ENCODE data around the gene CFP.
"Not testable (repeated sequence)": the region's sequence is repeated elsewhere in the genome, so short reads cannot be mapped to it uniquely, and the experiment has no call there.

The CFP gene

DNA sequence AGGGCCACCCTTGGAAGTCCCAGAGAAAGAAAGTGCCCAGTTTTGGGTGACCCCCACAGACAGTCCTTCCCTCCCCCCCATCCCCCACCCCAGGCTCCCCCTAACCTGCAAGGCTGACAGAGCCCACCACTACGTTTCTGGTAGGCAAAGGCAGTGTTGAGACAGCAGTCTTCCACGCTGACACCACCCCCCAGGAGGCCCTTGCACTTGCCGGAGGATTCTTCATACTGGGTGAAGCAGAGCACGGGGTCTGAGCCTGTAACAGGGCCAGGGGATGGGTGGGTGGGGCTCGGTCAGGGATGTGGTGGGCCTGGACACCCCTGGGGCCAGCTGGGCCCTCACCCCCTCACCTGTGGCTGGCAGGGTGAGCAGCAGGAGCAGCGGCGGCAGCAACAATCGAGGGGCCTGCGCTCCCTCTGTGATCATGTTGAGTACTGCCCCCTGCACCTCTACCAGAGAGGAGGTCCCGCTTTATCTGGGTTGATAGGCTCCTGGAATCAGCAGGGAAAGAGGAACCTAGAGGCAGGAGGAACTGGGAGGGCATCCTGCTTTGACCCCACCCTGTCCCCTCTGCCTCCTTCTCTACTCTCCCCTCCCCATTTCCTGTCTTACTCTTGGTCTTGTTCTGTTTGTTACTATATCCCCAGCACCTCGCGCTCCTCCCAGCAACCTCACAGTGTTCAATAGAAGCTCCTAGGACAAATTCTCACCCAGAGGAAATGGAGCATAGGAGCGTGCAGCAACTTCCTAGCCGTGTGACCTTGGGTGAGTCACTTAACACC is at the start of gene CFP:
TSS of gene CFP (minus strand) at position 512 of the 782 bp plus-strand sequence. CDS start at position 426, 86 bp downstream.
- Histone ChIP-seq H3K27ac (ENCODE audit: low read depth, low read length) (no peak within 1 kb of the TSS), H3K4me1 (ENCODE audit: control insufficient read depth, insufficient read depth, low read length, unreplicated experiment) (no peaks in the 10 kb centered on the region), H3K79me2 (ENCODE audit: control insufficient read depth, insufficient read depth, low read length, unreplicated experiment) (no peaks in the 10 kb centered on the region), H2AFZ (ENCODE audit: low read length, unreplicated experiment) (no peak within 1 kb of the TSS), H3K4me3 (ENCODE audit: low read depth, low read length) (no peak within 1 kb of the TSS), H3K27me3 (ENCODE audit: insufficient read depth, low read length) (no peaks in the 10 kb centered on the region), H3K36me3 (ENCODE audit: insufficient read depth, low read length) (no peaks in the 10 kb centered on the region)

DNA sequence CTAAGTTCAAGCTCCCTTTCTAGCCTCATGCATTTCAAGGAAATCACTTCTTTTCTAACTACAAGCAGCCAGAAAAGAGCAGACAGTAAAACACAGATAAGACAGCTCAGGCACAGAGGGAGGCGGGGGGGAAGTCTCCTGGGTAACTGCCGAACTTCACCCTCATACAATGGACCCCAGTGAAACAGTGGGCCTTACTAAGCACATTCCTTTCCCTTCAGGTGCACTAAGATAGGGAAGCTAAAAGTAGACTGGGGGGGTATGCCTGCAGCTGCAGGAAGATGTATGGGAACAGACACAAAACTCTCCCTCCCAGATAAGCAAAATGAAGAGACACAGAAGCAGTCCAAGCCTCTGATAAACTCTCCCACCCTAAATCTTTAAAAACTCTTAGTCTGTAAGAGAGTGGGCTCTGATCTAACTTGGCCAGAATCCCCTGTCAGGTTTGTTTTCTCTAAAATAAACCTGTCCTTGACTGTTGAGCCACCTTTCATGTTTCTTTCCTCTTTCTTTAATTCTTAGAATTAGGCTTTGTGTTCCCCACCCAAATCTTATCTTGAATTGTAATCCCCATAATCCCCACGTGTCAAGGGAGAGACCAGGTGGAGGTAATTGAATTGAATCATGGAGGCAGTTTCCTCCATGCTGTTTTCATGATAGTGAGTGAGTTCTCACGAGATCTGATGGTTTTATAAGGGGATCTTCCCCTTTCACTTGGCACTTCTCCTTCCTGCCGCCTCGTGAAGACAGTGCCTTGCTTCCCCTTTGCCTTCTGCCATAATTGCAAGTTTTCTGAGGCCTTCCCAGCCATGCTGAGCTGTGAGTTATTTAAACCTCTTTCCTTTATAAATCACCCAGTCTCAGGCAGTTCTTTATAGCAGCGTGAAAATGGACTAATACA is 46.5 kb upstream of the CFP start:
- not testable (repeated sequence) for H2AFZ ChIP-seq (ENCODE audit: low read length, unreplicated experiment); H3K79me2 ChIP-seq (ENCODE audit: control insufficient read depth, insufficient read depth, low read length, unreplicated experiment); H3K4me1 ChIP-seq (ENCODE audit: control insufficient read depth, insufficient read depth, low read length, unreplicated experiment); H3K27me3 ChIP-seq (ENCODE audit: insufficient read depth, low read length); H3K27ac ChIP-seq (ENCODE audit: low read depth, low read length); H3K36me3 ChIP-seq (ENCODE audit: insufficient read depth, low read length); H3K4me3 ChIP-seq (ENCODE audit: low read depth, low read length)

DNA sequence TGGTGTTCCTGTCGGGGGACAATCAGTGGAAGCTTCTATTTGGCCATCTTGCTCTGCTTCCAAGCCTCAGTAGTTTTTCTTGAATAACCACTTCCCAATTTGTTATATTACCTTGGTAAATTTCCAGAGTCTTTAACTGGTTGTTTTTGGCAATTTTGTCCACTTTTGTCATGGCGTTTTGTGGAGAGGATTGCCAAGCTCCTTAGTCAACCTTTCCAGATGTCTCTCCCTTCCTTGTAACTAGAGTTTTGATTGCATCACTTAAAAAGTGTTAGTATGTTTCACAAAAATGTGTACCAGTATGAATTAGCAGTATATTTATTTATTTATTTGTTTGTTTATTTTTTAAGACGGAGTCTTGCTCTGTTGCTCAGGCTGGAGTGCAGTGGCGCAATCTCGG is 45.0 kb upstream of the CFP start:
- no peak overlapping the region for H2AFZ ChIP-seq (ENCODE audit: low read length, unreplicated experiment)
- H3K27ac ChIP-seq (ENCODE audit: low read depth, low read length), result no peak overlapping the region
- H3K4me1 ChIP-seq (ENCODE audit: control insufficient read depth, insufficient read depth, low read length, unreplicated experiment), result no peaks in the 10 kb centered on the region
- H3K79me2 ChIP-seq (ENCODE audit: control insufficient read depth, insufficient read depth, low read length, unreplicated experiment), result no peaks in the 10 kb centered on the region
- no peaks in the 10 kb centered on the region for H3K27me3 ChIP-seq (ENCODE audit: insufficient read depth, low read length)
- no peaks in the 10 kb centered on the region for H3K36me3 ChIP-seq (ENCODE audit: insufficient read depth, low read length)
- no peak overlapping the region for H3K4me3 ChIP-seq (ENCODE audit: low read depth, low read length)

DNA sequence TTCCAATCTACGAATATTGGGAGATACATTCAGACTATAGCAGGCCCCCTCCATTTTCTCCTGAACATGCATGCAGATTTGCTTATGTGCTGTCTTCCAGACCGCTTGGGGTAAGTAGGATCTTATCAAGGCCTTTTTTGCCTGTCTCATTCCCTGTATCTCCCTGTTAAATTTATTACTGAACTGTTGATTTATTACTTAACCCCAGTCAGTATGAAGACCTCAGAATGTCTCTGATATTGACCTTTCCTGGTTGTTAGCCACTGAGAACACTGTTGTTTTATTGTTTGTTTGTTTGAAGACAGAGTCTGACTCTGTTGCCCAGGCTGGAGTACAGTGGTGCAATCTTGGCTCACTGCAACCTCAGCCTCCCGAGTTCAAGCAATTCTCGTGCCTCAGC is 36.1 kb upstream of the CFP start:
- not testable (repeated sequence) for H3K27ac ChIP-seq (ENCODE audit: low read depth, low read length); H3K4me3 ChIP-seq (ENCODE audit: low read depth, low read length); H3K27me3 ChIP-seq (ENCODE audit: insufficient read depth, low read length); H3K79me2 ChIP-seq (ENCODE audit: control insufficient read depth, insufficient read depth, low read length, unreplicated experiment); H3K36me3 ChIP-seq (ENCODE audit: insufficient read depth, low read length); H2AFZ ChIP-seq (ENCODE audit: low read length, unreplicated experiment)
- H3K4me1 ChIP-seq (ENCODE audit: control insufficient read depth, insufficient read depth, low read length, unreplicated experiment), result peaks cover 25% of the 10 kb centered on the region

DNA sequence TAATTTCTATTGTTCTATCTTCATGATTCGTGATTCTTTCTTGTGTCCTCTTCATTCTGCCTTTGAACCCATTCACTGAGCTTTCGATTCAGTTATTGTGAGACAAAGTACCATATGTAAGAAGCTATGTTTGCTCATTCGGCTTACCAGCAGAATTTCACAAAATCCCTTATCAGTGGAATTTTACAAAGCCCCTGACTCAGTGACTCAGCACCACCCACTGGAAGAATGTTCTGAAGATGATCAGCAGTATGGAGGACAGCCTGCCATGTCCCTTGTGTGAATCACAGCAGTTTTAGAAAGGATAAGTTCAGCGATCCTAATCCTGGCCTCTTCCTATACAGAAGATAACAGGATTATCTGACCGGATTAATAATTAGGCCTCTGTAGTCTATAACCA is 35.0 kb upstream of the CFP start:
- Histone ChIP-seq H2AFZ (ENCODE audit: low read length, unreplicated experiment) (peak overlapping the region; percentile 75), H3K4me3 (ENCODE audit: low read depth, low read length) (no peak overlapping the region), H3K27ac (ENCODE audit: low read depth, low read length) (peak overlapping the region; percentile 52), H3K36me3 (ENCODE audit: insufficient read depth, low read length) (no peaks in the 10 kb centered on the region), H3K4me1 (ENCODE audit: control insufficient read depth, insufficient read depth, low read length, unreplicated experiment) (peaks cover 28% of the 10 kb centered on the region), H3K79me2 (ENCODE audit: control insufficient read depth, insufficient read depth, low read length, unreplicated experiment) (no peaks in the 10 kb centered on the region), H3K27me3 (ENCODE audit: insufficient read depth, low read length) (no peaks in the 10 kb centered on the region)

DNA sequence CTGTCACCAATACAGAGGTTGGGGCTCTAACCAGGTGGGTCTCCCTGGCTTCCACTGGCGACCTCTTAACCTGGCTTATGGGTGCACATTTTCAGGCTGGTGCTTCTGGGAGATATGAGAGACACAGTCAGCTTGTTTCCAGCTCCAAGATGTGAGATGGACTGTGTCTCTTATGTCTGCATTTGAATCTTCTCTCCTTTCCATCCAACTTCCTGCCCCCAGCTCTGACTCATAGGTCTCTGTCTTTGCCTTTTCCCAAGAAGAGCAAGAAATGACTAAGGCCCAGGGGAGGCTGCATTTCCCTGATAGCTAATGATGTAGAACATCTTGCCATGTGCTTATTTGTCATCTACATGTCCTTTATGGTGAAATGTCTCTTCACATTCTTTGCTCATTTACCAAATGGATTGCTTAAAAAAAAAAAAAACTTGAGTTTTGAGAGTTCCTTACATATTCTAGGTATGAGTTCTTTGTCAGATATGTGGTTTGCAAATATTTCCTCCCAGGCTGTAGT is 32.5 kb upstream of the CFP start:
- Histone ChIP-seq H3K36me3 (ENCODE audit: insufficient read depth, low read length) (0 out of 2 replicates have a peak, but pooled peaks cover under 1% of the 10 kb centered on the region), H3K79me2 (ENCODE audit: control insufficient read depth, insufficient read depth, low read length, unreplicated experiment) (peaks cover 6% of the 10 kb centered on the region), H3K4me3 (ENCODE audit: low read depth, low read length) (no peak overlapping the region), H2AFZ (ENCODE audit: low read length, unreplicated experiment) (no peak overlapping the region), H3K27ac (ENCODE audit: low read depth, low read length) (peak overlapping the region; percentile 96), H3K4me1 (ENCODE audit: control insufficient read depth, insufficient read depth, low read length, unreplicated experiment) (peaks cover 32% of the 10 kb centered on the region), H3K27me3 (ENCODE audit: insufficient read depth, low read length) (no peaks in the 10 kb centered on the region)

DNA sequence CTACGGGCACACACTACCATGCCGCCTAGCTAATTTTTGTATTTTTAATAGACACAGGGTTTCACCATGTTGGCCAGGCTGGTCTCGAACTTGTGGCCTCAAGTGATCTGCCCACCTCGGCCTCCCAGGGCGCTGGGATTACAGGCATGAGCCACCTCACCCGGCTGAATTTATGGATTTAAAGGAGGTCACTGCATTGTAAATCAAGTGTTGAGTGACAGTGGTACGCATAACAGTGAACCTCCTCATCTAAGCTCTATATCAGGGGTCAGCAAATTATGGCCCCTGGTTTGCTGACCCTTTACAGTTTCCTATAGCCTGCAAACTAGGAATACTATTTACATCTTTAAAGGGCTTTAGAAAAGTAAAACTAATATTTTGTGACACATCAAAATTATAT is 31.8 kb upstream of the CFP start:
- Histone ChIP-seq H2AFZ (ENCODE audit: low read length, unreplicated experiment) (no peak overlapping the region), H3K4me1 (ENCODE audit: control insufficient read depth, insufficient read depth, low read length, unreplicated experiment) (peaks cover 32% of the 10 kb centered on the region), H3K27me3 (ENCODE audit: insufficient read depth, low read length) (no peaks in the 10 kb centered on the region), H3K79me2 (ENCODE audit: control insufficient read depth, insufficient read depth, low read length, unreplicated experiment) (peaks cover 6% of the 10 kb centered on the region), H3K36me3 (ENCODE audit: insufficient read depth, low read length) (peaks cover 5% of the 10 kb centered on the region), H3K4me3 (ENCODE audit: low read depth, low read length) (no peak overlapping the region), H3K27ac (ENCODE audit: low read depth, low read length) (peak overlapping the region; percentile 96)

DNA sequence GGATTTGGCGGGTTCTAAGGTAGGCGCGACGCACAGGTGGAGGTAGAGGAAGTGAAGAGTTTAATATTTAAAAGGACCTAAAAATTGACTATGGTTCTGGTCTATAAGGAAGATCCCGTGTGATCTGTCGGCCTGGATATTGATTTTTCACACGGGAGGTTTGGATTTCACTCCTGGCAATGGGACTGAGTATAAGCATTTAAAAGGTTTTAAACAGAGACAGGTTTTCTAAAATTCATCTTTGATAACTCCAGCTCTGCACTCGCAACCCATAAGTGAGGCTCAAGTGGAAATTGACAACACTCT is 29.6 kb upstream of the CFP start:
- no peaks in the 10 kb centered on the region for H3K27me3 ChIP-seq (ENCODE audit: insufficient read depth, low read length)
- H3K79me2 ChIP-seq (ENCODE audit: control insufficient read depth, insufficient read depth, low read length, unreplicated experiment), result peaks cover 6% of the 10 kb centered on the region
- H3K36me3 ChIP-seq (ENCODE audit: insufficient read depth, low read length), result peaks cover 12% of the 10 kb centered on the region
- peak overlapping the region; percentile 99 for H3K27ac ChIP-seq (ENCODE audit: low read depth, low read length)
- H2AFZ ChIP-seq (ENCODE audit: low read length, unreplicated experiment), result no peak overlapping the region
- peak overlapping the region; percentile 97 for H3K4me3 ChIP-seq (ENCODE audit: low read depth, low read length)
- H3K4me1 ChIP-seq (ENCODE audit: control insufficient read depth, insufficient read depth, low read length, unreplicated experiment), result peaks cover 25% of the 10 kb centered on the region

DNA sequence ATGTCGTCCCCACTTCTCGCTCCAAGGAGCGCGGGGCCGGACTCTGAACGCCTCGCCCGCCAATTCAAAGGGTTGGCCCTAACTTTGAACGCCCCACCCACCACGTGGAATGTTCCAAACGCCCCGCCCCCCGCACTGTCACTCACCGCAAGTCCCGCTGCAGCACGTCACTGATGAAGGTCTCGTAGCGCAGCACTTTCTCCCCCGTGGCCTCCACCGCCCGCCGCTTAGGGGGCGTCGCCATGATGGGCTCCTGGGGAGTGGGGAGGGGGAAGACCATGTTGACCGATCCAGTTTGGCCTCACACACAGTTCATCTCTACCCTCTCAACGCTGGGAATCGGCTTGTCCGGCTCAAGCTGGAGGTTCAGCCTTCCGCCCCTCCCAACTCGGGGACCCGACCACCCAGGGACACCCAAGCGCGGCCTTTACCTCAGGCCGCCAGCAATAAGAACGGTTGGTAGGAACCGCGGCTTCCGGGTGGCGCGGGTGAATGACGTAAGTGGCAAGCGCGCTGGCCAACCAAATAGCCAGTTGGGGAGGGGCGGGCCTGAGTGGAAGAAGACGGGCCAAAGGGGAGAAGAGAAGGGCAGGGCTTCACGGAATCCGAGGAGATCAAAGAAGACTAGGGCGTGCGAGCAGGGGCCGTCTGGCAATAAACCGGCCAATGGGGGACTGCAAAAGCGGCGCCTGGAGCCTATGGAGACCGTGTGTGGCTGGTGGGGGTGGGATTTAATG is 29.1 kb upstream of the CFP start, which contains the start of gene UXT:
TSS of gene UXT (minus strand) at position 497 of the 737 bp plus-strand sequence. CDS start at position 244, 253 bp downstream.
- Histone ChIP-seq H2AFZ (ENCODE audit: low read length, unreplicated experiment) (peak within 1 kb of the TSS; percentile 78), H3K27me3 (ENCODE audit: insufficient read depth, low read length) (no peaks in the 10 kb centered on the region)

DNA sequence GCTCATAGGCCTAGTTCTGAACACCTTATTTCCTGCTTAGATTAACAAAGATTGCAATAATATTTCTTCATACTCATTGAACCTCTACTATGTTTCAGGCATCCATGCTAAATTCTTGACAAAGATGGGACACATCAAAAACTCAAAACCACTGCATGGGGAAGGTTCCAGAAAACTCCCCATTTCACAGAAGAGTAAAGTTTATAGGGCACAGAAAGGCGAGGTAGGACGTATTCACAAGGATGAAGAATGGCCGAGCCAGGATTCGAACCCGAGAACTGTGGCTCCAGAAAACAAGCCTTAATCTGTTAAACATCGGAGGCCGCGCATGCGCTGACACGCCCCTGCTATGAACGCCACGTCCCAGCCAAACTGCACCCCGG is 28.6 kb upstream of the CFP start:
- Histone ChIP-seq H2AFZ (ENCODE audit: low read length, unreplicated experiment) (peak overlapping the region; percentile 75), H3K4me1 (ENCODE audit: control insufficient read depth, insufficient read depth, low read length, unreplicated experiment) (peaks cover 20% of the 10 kb centered on the region), H3K36me3 (ENCODE audit: insufficient read depth, low read length) (peaks cover 16% of the 10 kb centered on the region), H3K27me3 (ENCODE audit: insufficient read depth, low read length) (no peaks in the 10 kb centered on the region), H3K79me2 (ENCODE audit: control insufficient read depth, insufficient read depth, low read length, unreplicated experiment) (peaks cover 6% of the 10 kb centered on the region), H3K27ac (ENCODE audit: low read depth, low read length) (peak overlapping the region; percentile 99), H3K4me3 (ENCODE audit: low read depth, low read length) (peak overlapping the region; percentile 97)

More for the DNA sequence above, 29.1 kb upstream of the CFP start, which contains the start of gene UXT:
- Histone ChIP-seq H3K27ac (ENCODE audit: low read depth, low read length) (peak within 1 kb of the TSS; percentile 99), H3K4me3 (ENCODE audit: low read depth, low read length) (peak within 1 kb of the TSS; percentile 97), H3K79me2 (ENCODE audit: control insufficient read depth, insufficient read depth, low read length, unreplicated experiment) (peaks cover 6% of the 10 kb centered on the region), H3K36me3 (ENCODE audit: insufficient read depth, low read length) (peaks cover 12% of the 10 kb centered on the region), H3K4me1 (ENCODE audit: control insufficient read depth, insufficient read depth, low read length, unreplicated experiment) (peaks cover 25% of the 10 kb centered on the region)
